A549 (cell line): ENCODE data around the gene NPAS2. TPM values are rescaled to one million over a fixed set of nuclear protein-coding genes. Genes with fewer than 3 reads are reported as not detected.

Source experiments
- ATAC-seq, 2 experiments: fragments of 200-7000 bp in 1 of 2; fragments of >200 bp in 1 of 2; cut with Nextera tagmentation in 1 of 2; cut with Tn5 transposase in 1 of 2; 3 replicates each; pipeline versions ENCODE4 v1.8.0 to v1.9.1; 2018 to 2020; ENCODE audit warnings: mild to moderate bottlenecking in 1 of 2, moderate library complexity in 1 of 2
- CTCF ChIA-PET: fragments of 300-600 bp; sonication (Branson Sonifier 250); formaldehyde crosslinking; extraction: SDS; loops from one replicate; lab custom pipeline; 2021; ENCODE audit warnings: antibody characterized with exemption, inconsistent platforms; lab: Yijun Ruan, JAX
- POLR2A ChIA-PET: fragments of 350-600 bp; formaldehyde crosslinking; extraction: SDS; loops from one replicate; lab custom pipeline; 2021; ENCODE audit warnings: antibody characterized with exemption, inconsistent platforms; lab: Yijun Ruan, JAX
- DNase-seq, 2 experiments: peaks; one replicate each; pipeline versions ENCODE4 v3.0.0 to v3.0.0-alpha.2; 2011 to 2016; ENCODE audit warnings: low read depth in 1 of 2, low spot score in 1 of 2
- FAIRE-seq: peaks from 2 replicates; lab custom pipeline; 2011; peaks lifted over from hg19 to GRCh38; lab: Jason Lieb, UNC
- H3K27ac ChIP-seq, 2 experiments: fragments of >200 bp; sonication (Bioruptor Twin); formaldehyde crosslinking; 3 replicates each; pipeline ENCODE4 v1.5.1; 2016 to 2017
- H3K4me1 ChIP-seq: fragments of >200 bp; sonication (Bioruptor Twin); formaldehyde crosslinking; 3 replicates; pipeline ENCODE4 v1.6.1; 2016
- H3K4me2 ChIP-seq: fragments of >200 bp; sonication (Bioruptor Twin); formaldehyde crosslinking; 3 replicates; pipeline ENCODE4 v1.6.1; 2016
- H3K4me3 ChIP-seq: fragments of >200 bp; sonication (Bioruptor Twin); formaldehyde crosslinking; 3 replicates; pipeline ENCODE4 v1.5.1; 2016
- H3K9me3 ChIP-seq: fragments of >200 bp; sonication (Bioruptor Twin); formaldehyde crosslinking; 3 replicates; pipeline ENCODE4 v1.6.1; 2016
- ATOH8 ChIP-seq: fragments of 250-450 bp; sonication (Bioruptor Pico); IDR thresholded peaks from 2 replicates; pipeline ENCODE4 v1.5.0; 2020; ENCODE audit warnings: low read depth, mild to moderate bottlenecking, moderate library complexity
- CBX2 ChIP-seq: fragments of 200-600 bp; sonication (generic); IDR thresholded peaks from 2 replicates; pipeline ENCODE4 v1.6.1; 2016; ENCODE audit warnings: low read depth, mild to moderate bottlenecking, borderline replicate concordance
- CBX8 ChIP-seq: fragments of 200-600 bp; sonication (generic); IDR thresholded peaks from 2 replicates; pipeline ENCODE4 v1.6.1; 2016
- EHF ChIP-seq: fragments of 250-450 bp; sonication (Bioruptor Pico); IDR thresholded peaks from 2 replicates; pipeline ENCODE4 v1.5.0; 2020; ENCODE audit warnings: mild to moderate bottlenecking
- EP300 ChIP-seq, 2 experiments: fragments of >200 bp; sonication (Bioruptor Twin); formaldehyde crosslinking; IDR thresholded peaks; 2 replicates in 1 of 2; 3 replicates in 1 of 2; pipeline ENCODE4 v1.6.1; 2016 to 2017
- HES2 ChIP-seq: fragments of >200 bp; sonication (Bioruptor Twin); formaldehyde crosslinking; IDR thresholded peaks from 2 replicates; pipeline ENCODE4 v1.6.1; 2016
- HOXB13 ChIP-seq: fragments of 250-450 bp; sonication (Bioruptor Pico); IDR thresholded peaks from 2 replicates; pipeline ENCODE4 v1.5.0; 2020; ENCODE audit warnings: low read depth, mild to moderate bottlenecking, moderate library complexity
- HOXB5 ChIP-seq: fragments of 250-450 bp; sonication (Bioruptor Pico); IDR thresholded peaks from 2 replicates; pipeline ENCODE4 v1.5.0; 2020; ENCODE audit warnings: mild to moderate bottlenecking, moderate library complexity
- JUNB ChIP-seq: fragments of >200 bp; sonication (Bioruptor Twin); formaldehyde crosslinking; IDR thresholded peaks from 2 replicates; pipeline ENCODE4 v1.6.1; 2016
- KDM1A ChIP-seq: fragments of 200-600 bp; sonication (generic); IDR thresholded peaks from 2 replicates; pipeline ENCODE4 v1.6.1; 2016; ENCODE audit warnings: low read depth, mild to moderate bottlenecking
- MAZ ChIP-seq: fragments of 150-350 bp; IDR thresholded peaks from 2 replicates; pipeline ENCODE4 v1.6.1; 2014; ENCODE audit warnings: antibody characterized with exemption, low read depth, low read length, borderline replicate concordance
- NFE2L2 ChIP-seq: fragments of 150-350 bp; conservative IDR thresholded peaks from 2 replicates; pipeline ENCODE4 v1.6.1; 2014; ENCODE audit warnings: low read length
- PHF8 ChIP-seq: fragments of 200-600 bp; sonication (generic); IDR thresholded peaks from 2 replicates; pipeline ENCODE4 v1.6.1; 2016; ENCODE audit warnings: low read depth, mild to moderate bottlenecking, antibody characterized with exemption, moderate library complexity, borderline replicate concordance
- POLR2A ChIP-seq: IDR thresholded peaks from 2 replicates; pipeline ENCODE4 v1.6.1; 2012; ENCODE audit warnings: mild to moderate bottlenecking, low read length
- RARB ChIP-seq: fragments of 250-450 bp; sonication (Bioruptor Pico); IDR thresholded peaks from 2 replicates; pipeline ENCODE4 v1.8.0; 2021; ENCODE audit warnings: mild to moderate bottlenecking, moderate library complexity
- RCOR1 ChIP-seq: fragments of 150-350 bp; IDR thresholded peaks from 2 replicates; pipeline ENCODE4 v1.6.1; 2014; ENCODE audit warnings: antibody characterized with exemption, low read length, low read depth
- RNF2 ChIP-seq: fragments of 200-600 bp; sonication (generic); IDR thresholded peaks from 2 replicates; pipeline ENCODE4 v1.6.1; 2016; ENCODE audit warnings: low read depth, mild to moderate bottlenecking, antibody characterized with exemption, moderate library complexity, borderline replicate concordance
- SMC3 ChIP-seq: fragments of >200 bp; sonication (Bioruptor Twin); formaldehyde crosslinking; IDR thresholded peaks from 3 replicates; pipeline ENCODE4 v1.6.1; 2018; ENCODE audit warnings: inconsistent platforms
- TFCP2L1 ChIP-seq: fragments of 250-450 bp; sonication (Bioruptor Pico); IDR thresholded peaks from 2 replicates; pipeline ENCODE4 v1.5.0; 2021; ENCODE audit warnings: mild to moderate bottlenecking
- ZFP36 ChIP-seq: fragments of 450-650 bp; IDR thresholded peaks from 2 replicates; pipeline ENCODE4 v1.6.1; 2014; ENCODE audit warnings: borderline replicate concordance; ENCODE audit not compliant: partially characterized antibody
- ZNF302 ChIP-seq: fragments of 250-450 bp; sonication (Bioruptor Pico); IDR thresholded peaks from 2 replicates; pipeline ENCODE4 v1.9.0; 2021; ENCODE audit warnings: inconsistent platforms, mild to moderate bottlenecking, moderate library complexity
- WGBS: methylation state at CpG from one replicate; pipeline ENCODE4 v1.1.6; 2017; ENCODE audit errors: missing lambda C conversion rate; 5-methylcytosine and 5-hydroxymethylcytosine counted together
- polyA plus RNA-seq, 4 experiments: library from polyadenylated mRNA; depleted of rRNA in 3 of 4; stranded (reverse); fragments of >200 nt; fragmentation: RNase III in 1 of 4; extraction: RNeasy Plus Mini Kit Qiagen cat#74134 plus additional on column Dnase treatment in 1 of 4; gene quantifications; 2 replicates in 3 of 4; 3 replicates in 1 of 4; pipeline ENCODE4 v1.2.3, GENCODE V29; 2011 to 2017
- TF ChIP-seq, protein P1 (sequence below): fragments of 250-450 bp; sonication (Bioruptor Pico); IDR thresholded peaks from 2 replicates; pipeline ENCODE4 v1.5.0; 2021; ENCODE audit warnings: mild to moderate bottlenecking, moderate library complexity, borderline replicate concordance
- TF ChIP-seq, protein P2 (sequence below): fragments of 450-650 bp; IDR thresholded peaks from 2 replicates; pipeline ENCODE4 v1.6.1; 2014; ENCODE audit warnings: antibody characterized with exemption
- TF ChIP-seq, protein P3 (sequence below): IDR thresholded peaks from 2 replicates; pipeline ENCODE4 v1.6.1; 2012; ENCODE audit warnings: low read depth, borderline replicate concordance

NPAS2 gene
- polyA plus RNA-seq, 2 of the 4 experiments (the other 2 are of a cell fraction): 31.4 to 56.1 TPM

- Histone ChIP-seq H3K27ac (no peak overlapping the region), H3K9me3 (no peaks in the 10 kb centered on the region), H3K4me3 (no peak overlapping the region), H3K4me1 (no peaks in the 10 kb centered on the region), H3K4me2 (no peak overlapping the region)
- POLR2A ChIA-PET: no interaction called here
- DNase-seq (no peak), ATAC-seq (no peak), FAIRE-seq (no peak)
- CTCF ChIA-PET: interaction anchor here (1.1 kb wide), 1 partner anchor 57 kb away, joined by 3 read pairs; no protein-coding TSS in a partner anchor
- TF ChIP-seq ZNF302 (CRISPR knock-in tag): no peak
- no peak for TF ChIP-seq MAZ
- TF ChIP-seq EP300 (IDR thresholded peaks at IDR 0.05): no peak
- TF ChIP-seq PHF8: no peak
- TF ChIP-seq, protein P1, sequence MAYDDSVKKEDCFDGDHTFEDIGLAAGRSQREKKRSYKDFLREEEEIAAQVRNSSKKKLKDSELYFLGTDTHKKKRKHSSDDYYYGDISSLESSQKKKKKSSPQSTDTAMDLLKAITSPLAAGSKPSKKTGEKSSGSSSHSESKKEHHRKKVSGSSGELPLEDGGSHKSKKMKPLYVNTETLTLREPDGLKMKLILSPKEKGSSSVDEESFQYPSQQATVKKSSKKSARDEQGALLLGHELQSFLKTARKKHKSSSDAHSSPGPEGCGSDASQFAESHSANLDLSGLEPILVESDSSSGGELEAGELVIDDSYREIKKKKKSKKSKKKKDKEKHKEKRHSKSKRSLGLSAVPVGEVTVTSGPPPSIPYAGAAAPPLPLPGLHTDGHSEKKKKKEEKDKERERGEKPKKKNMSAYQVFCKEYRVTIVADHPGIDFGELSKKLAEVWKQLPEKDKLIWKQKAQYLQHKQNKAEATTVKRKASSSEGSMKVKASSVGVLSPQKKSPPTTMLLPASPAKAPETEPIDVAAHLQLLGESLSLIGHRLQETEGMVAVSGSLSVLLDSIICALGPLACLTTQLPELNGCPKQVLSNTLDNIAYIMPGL (CRISPR knock-in tag): no peak
- no peak for TF ChIP-seq CBX8
- TF ChIP-seq NFE2L2: no peak
- TF ChIP-seq, protein P2, sequence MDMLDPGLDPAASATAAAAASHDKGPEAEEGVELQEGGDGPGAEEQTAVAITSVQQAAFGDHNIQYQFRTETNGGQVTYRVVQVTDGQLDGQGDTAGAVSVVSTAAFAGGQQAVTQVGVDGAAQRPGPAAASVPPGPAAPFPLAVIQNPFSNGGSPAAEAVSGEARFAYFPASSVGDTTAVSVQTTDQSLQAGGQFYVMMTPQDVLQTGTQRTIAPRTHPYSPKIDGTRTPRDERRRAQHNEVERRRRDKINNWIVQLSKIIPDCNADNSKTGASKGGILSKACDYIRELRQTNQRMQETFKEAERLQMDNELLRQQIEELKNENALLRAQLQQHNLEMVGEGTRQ: no peak
- no peak for TF ChIP-seq POLR2A
- WGBS: 92% methylated on average over 6 of the region's 6 CpGs
Observed at GRCh38 chr2:100928235-100928634, 108.3 kb downstream of the NPAS2 start.

- no peaks in the 10 kb centered on the region for H3K4me1 ChIP-seq
- H3K9me3 ChIP-seq: no peaks in the 10 kb centered on the region
- DNase-seq: no peak
- H3K4me3 ChIP-seq: no peak overlapping the region
- FAIRE-seq: no peak
- no peak for ATAC-seq
- TF ChIP-seq EP300 (IDR thresholded peaks at IDR 0.05): no peak
- no peak for TF ChIP-seq ATOH8 (CRISPR knock-in tag)
- no peak for TF ChIP-seq TFCP2L1
- TF ChIP-seq RCOR1: no peak
- TF ChIP-seq MAZ: no peak
- TF ChIP-seq, protein P3, sequence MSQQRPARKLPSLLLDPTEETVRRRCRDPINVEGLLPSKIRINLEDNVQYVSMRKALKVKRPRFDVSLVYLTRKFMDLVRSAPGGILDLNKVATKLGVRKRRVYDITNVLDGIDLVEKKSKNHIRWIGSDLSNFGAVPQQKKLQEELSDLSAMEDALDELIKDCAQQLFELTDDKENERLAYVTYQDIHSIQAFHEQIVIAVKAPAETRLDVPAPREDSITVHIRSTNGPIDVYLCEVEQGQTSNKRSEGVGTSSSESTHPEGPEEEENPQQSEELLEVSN: no peak
- TF ChIP-seq EHF (CRISPR knock-in tag): no peak
- TF ChIP-seq SMC3: no peak
- TF ChIP-seq HOXB5 (CRISPR knock-in tag): no peak
- no peak for TF ChIP-seq JUNB
- TF ChIP-seq HOXB13 (CRISPR knock-in tag): no peak
- TF ChIP-seq RARB (CRISPR knock-in tag): no peak
- TF ChIP-seq ZFP36: no peak
- no peak for TF ChIP-seq KDM1A
- TF ChIP-seq HES2: no peak
- TF ChIP-seq RNF2: no peak
- no peak for TF ChIP-seq CBX2
- H3K27ac ChIP-seq: no peak overlapping the region
- H3K4me2 ChIP-seq: no peak overlapping the region
- CTCF ChIA-PET: interaction anchor here (0.7 to 1.2 kb wide), 3 partner anchors 56 to 319 kb away, joined by 3 read pairs; no protein-coding TSS in a partner anchor
- 92% methylated on average over 2 of the region's 2 CpGs for WGBS
- POLR2A ChIA-PET: no interaction called here
Observed at GRCh38 chr2:100929147-100929546, 109.2 kb downstream of the NPAS2 start.
